Tibial nerve (tissue), 4 donors: ENCODE results near the gene C1RL. TPM values are rescaled to one million over a fixed set of nuclear protein-coding genes. Genes with fewer than 3 reads are reported as not detected.

ENCODE experiments used
- DNase-seq, 2 donors: peaks; one replicate each; pipeline ENCODE4 v3.0.0-alpha.2; 2019; ENCODE audit warnings: low spot score in 2 of 2
- H3K27ac ChIP-seq, 4 donors: fragments of 200-600 bp; sonication (generic) in 3 of 4; one replicate each; pipeline ENCODE4 v1.5.1; 2017 to 2019; ENCODE audit warnings: mild to moderate bottlenecking in 1 of 4
- H3K27me3 ChIP-seq, 2 donors: fragments of 200-600 bp; sonication (generic) in 1 of 2; one replicate each; pipeline versions ENCODE4 v1.5.1 to v1.6.0; 2017 to 2019
- H3K36me3 ChIP-seq, 3 donors: fragments of 200-600 bp; sonication (generic); one replicate each; pipeline ENCODE4 v1.5.1; 2018 to 2019
- H3K4me1 ChIP-seq, 4 donors: fragments of 200-600 bp; sonication (generic) in 3 of 4; one replicate each; pipeline ENCODE4 v1.5.1; 2017 to 2019
- H3K4me3 ChIP-seq, 4 donors: fragments of 200-600 bp; sonication (generic) in 3 of 4; one replicate each; pipeline ENCODE4 v1.5.1; 2017 to 2019; ENCODE audit warnings: mild to moderate bottlenecking in 1 of 4, moderate library complexity in 1 of 4
- H3K9me3 ChIP-seq, 4 donors: fragments of 200-600 bp; sonication (generic) in 3 of 4; one replicate each; pipeline ENCODE4 v1.5.1; 2017 to 2019
- CTCF ChIP-seq, 5 experiments: fragments of 200-600 bp in 3 of 5; fragments of 450-650 bp in 2 of 5; sonication (generic) in 3 of 5; IDR thresholded peaks; one replicate each; pipeline ENCODE4 v1.5.1; 2016 to 2019; ENCODE audit warnings: antibody characterized with exemption in 5 of 5, mild to moderate bottlenecking in 3 of 5, moderate library complexity in 2 of 5
- EP300 ChIP-seq, 2 donors: sonication (generic); formaldehyde crosslinking; IDR thresholded peaks; one replicate each; pipeline ENCODE4 v1.6.1; 2017; ENCODE audit warnings: antibody characterized with exemption in 2 of 2, mild to moderate bottlenecking in 1 of 2
- POLR2A ChIP-seq, 2 donors: fragments of 450-650 bp; IDR thresholded peaks; one replicate each; pipeline ENCODE4 v1.6.1; 2017; ENCODE audit warnings: antibody characterized with exemption in 2 of 2, mild to moderate bottlenecking in 2 of 2, moderate library complexity in 2 of 2
- WGBS, 2 donors: methylation state at CpG; one replicate each; pipeline ENCODE4 v1.1.5; 2018; 5-methylcytosine and 5-hydroxymethylcytosine counted together
- total RNA-seq, 4 donors: library from RNA; depleted of rRNA; stranded (reverse); fragments of >200 nt; gene quantifications; one replicate each; pipeline ENCODE4 v1.1.0, GENCODE V29; 2016

Gene C1RL
- total RNA-seq, 4 donors from 2014 or later = 125 to 214 (median 180) TPM

- no peak overlapping the region for H3K27ac ChIP-seq
- no peaks in the 10 kb centered on the region for H3K27me3 ChIP-seq
- TF ChIP-seq CTCF (IDR thresholded peaks at IDR 0.05) = no peak
- TF ChIP-seq POLR2A (IDR thresholded peaks at IDR 0.05) = no peak
- no peak for TF ChIP-seq EP300 (IDR thresholded peaks at IDR 0.05)
- 5 to 22% methylated on average over 1 of the region's 1 CpG for WGBS, 2 donors
- peaks cover 0 to 20% (median 3%) of the 10 kb centered on the region in 3 donors for H3K36me3 ChIP-seq
- no peak for DNase-seq
- H3K4me3 ChIP-seq = no peak overlapping the region
- H3K4me1 ChIP-seq = peaks cover 0 to 7% (median 0%) of the 10 kb centered on the region in 4 donors
- no peaks in the 10 kb centered on the region for H3K9me3 ChIP-seq
Measured at GRCh38 chr12:7073946-7074345, 35.1 kb downstream of the C1RL start.

- Histone ChIP-seq H3K4me1 (peaks cover 0 to 9% (median 0%) of the 10 kb centered on the region in 4 donors), H3K9me3 (no peaks in the 10 kb centered on the region), H3K36me3 (peaks cover 0 to 34% (median 3%) of the 10 kb centered on the region in 3 donors), H3K4me3 (no peak overlapping the region), H3K27me3 (no peaks in the 10 kb centered on the region), H3K27ac (no peak overlapping the region)
- TF ChIP-seq POLR2A (IDR thresholded peaks at IDR 0.05) (no peak), CTCF (IDR thresholded peaks at IDR 0.05) (no peak), EP300 (IDR thresholded peaks at IDR 0.05) (no peak)
- WGBS, 2 donors = 84 to 88% methylated on average over 6 of the region's 6 CpGs
- DNase-seq = no peak
Measured at GRCh38 chr12:7072554-7072953, 36.5 kb downstream of the C1RL start.

GRCh38 chr12:7072035-7072434, 37.0 kb downstream of the C1RL start:
- Histone ChIP-seq H3K4me3 (no peak overlapping the region), H3K4me1 (peaks cover 0 to 13% (median 1%) of the 10 kb centered on the region in 4 donors), H3K9me3 (no peaks in the 10 kb centered on the region), H3K36me3 (peaks cover 0 to 40% (median 3%) of the 10 kb centered on the region in 3 donors), H3K27ac (no peak overlapping the region), H3K27me3 (no peaks in the 10 kb centered on the region)
- TF ChIP-seq CTCF (IDR thresholded peaks at IDR 0.05) = no peak
- no peak for TF ChIP-seq EP300 (IDR thresholded peaks at IDR 0.05)
- no peak for TF ChIP-seq POLR2A (IDR thresholded peaks at IDR 0.05)
- DNase-seq = no peak
- WGBS, 2 donors = 86% methylated on average over 6 of the region's 6 CpGs

- peaks cover 0 to 31% (median 1%) of the 10 kb centered on the region in 4 donors for H3K4me1 ChIP-seq
- H3K9me3 ChIP-seq = no peaks in the 10 kb centered on the region
- no peak for TF ChIP-seq CTCF (IDR thresholded peaks at IDR 0.05)
- TF ChIP-seq POLR2A (IDR thresholded peaks at IDR 0.05) = no peak
- TF ChIP-seq EP300 (IDR thresholded peaks at IDR 0.05) = no peak
- H3K27me3 ChIP-seq = no peaks in the 10 kb centered on the region
- no peak for DNase-seq
- no peak overlapping the region for H3K4me3 ChIP-seq
- WGBS, 2 donors = 76 to 83% methylated on average over 6 of the region's 6 CpGs
- no peak overlapping the region for H3K27ac ChIP-seq
- H3K36me3 ChIP-seq = peaks cover 0 to 63% (median 3%) of the 10 kb centered on the region in 3 donors
Measured at GRCh38 chr12:7069386-7069785, 39.6 kb downstream of the C1RL start.

GRCh38 chr12:7068994-7069346, 40.0 kb downstream of the C1RL start:
- no peak overlapping the region for H3K4me3 ChIP-seq
- no peak for DNase-seq
- TF ChIP-seq POLR2A (IDR thresholded peaks at IDR 0.05) (no peak), EP300 (IDR thresholded peaks at IDR 0.05) (no peak), CTCF (IDR thresholded peaks at IDR 0.05) (no peak)
- H3K4me1 ChIP-seq = peaks cover 0 to 35% (median 1%) of the 10 kb centered on the region in 4 donors
- 43 to 64% methylated on average over 2 of the region's 2 CpGs for WGBS, 2 donors
- no peaks in the 10 kb centered on the region for H3K27me3 ChIP-seq
- no peak overlapping the region for H3K27ac ChIP-seq
- H3K36me3 ChIP-seq = peaks cover 0 to 67% (median 3%) of the 10 kb centered on the region in 3 donors
- no peaks in the 10 kb centered on the region for H3K9me3 ChIP-seq
